Smooth muscle cell of the brain vasculature (primary cell): ENCODE results near the gene SGSH.

ENCODE experiments used
- DNase-seq: peaks from one replicate; pipeline ENCODE4 v3.0.0-alpha.2; 2012; ENCODE audit warnings: low read depth, low spot score

The SGSH gene

DNA sequence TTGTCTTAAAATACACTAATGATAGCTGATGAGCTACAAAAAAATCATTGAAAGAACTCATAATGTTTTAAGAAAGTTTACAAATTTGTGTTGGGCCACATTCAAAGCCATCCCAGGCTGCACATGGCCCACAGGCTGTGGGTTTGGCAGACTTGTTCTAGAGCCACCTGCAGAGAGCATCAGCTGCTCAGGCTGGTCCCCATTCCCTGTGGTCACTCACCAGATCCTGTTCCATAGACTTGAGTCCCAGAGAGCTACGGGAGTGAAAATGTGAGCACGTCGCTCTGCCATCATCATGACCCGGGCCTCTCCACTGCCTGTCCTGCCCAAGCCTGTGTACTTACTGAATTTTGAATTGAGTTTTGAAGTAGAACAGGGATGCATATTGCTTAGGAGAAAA lies 7.0 kb upstream of the SGSH start:
- DNase-seq: no peak

DNA sequence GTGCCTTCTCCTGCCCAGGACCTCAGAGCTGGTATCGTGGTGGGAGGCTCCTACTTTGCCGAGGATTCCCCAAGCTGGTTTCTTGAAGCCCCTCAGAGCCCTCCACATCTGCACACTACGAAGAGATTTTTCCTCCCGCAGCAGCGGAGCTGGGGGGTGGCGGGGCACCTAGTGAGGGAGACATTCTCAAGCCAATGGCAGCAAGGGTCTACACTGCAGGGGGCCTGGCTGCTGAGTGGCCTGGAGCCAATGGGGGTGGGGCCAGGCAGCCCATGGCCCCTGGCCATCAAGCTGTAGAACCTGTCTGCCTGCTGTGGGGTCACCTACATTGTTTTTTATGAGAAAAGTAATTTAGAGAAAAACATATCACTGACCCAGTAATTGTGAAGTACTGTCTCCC lies 5.1 kb upstream of the SGSH start:
- no peak for DNase-seq

DNA sequence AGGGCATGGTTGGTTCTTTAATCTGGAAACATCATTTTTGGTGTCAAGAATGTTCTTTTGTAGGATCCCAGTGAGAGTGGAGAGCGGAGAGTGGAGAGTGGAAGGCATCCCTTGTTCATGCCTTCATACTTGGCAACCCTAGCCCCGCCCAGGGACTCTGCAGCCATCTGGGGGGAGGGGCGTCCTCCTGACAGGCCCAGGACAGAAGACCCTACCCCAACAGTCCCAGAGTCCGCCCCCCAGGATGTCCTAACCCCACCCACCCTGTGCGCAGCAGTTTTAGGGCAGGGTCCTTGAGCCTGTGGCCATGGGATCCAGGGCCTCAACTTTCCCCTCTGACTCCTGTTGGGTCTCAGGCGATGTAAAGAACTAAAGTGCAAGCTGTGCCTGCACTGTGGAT lies 4.5 kb upstream of the SGSH start:
- DNase-seq: no peak

DNA sequence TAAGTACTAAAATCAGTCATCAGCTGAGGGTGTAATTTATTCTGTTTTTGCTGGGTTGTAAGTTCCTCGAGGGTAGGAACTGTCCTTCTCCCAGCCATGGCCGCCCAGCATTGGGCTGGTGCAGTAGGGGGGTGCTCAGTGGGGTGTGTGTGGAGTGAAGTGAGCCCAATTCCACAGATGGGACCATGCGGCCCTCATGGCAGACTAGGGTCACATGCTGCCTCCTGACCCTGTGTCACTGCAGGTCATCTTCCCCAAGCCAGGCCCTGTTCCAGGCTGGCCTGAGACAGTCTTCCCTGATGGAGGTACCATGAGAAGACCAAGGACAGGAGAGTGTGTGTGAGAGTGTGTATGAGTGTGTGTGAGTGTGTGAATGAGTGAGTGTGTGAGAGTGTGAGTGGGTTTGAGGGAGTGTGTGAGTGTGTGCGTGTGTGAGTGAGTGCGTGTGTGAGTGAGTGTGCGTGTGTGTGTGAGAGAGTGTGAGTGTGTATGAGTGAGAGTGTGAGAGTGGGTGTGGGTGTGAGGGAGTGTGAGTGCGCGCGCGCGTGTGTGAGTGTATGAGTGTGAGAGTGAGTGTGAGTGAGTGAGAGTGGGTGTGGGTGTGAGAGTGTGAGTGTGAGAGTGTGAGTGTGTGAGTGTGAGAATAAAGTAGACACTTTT lies 3.8 kb upstream of the SGSH start:
- DNase-seq: no peak

DNA sequence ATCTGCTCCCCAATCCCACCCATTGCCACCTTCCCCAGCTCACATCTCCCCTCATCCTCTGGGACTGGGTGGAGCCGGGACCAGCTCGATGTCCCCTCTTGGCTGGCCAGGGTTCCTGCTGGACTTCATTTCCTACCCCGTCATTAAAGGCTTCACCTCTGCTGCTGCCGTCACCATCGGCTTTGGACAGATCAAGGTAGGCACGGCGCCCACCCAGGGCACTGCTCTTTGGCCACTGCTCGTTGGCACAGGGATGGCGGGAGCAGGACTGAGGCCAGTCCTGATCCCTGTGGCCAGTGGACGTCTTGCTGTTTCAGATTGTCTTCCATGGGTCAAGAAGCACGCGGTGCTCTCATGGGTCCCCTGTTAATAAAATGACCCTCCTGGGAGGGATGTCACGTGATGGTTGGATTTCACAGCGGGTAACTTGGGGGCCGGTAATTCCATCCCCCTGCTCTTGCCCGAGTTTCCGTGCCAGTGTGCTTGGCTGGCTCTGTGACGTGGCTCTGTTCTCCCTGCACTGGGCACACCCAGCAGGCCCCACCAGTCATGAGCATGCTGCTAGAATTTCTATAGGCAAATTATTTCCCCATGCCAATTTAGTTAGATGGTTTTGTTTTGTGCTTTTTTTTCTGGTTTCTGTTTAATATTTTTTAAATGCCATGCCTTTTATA lies 3.1 kb upstream of the SGSH start:
- no peak for DNase-seq

DNA sequence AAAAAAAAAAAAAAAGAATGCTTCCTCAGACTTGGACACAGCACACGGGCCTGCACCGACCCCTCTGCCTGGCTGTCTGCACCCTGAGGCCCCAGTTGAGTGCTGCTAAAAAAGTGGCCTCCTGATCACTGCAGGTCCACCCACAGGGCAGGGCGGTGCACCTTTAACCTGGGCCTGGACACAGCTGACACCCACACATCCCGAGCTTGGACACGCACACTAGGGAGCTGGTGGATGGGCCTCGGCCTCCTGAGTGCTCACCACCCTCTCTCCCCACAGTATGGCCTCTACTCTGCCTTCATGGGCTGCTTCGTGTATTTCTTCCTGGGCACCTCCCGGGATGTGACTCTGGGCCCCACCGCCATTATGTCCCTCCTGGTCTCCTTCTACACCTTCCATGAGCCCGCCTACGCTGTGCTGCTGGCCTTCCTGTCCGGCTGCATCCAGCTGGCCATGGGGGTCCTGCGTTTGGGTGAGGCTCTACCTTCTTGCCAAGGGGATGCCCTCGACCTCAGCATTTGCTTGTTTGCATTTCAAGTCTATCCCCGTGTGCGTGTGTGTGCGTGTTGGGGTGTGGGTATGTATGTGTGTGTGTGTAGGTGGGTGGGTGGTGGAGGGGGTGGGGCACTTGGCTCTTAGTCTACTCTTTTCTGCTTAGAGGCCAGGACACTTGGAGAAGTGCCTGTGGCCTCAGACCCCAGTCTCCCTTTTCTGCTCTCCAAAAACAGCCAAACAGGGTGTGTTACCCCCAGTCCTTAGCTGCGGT lies 2.4 kb upstream of the SGSH start:
- no peak for DNase-seq

DNA sequence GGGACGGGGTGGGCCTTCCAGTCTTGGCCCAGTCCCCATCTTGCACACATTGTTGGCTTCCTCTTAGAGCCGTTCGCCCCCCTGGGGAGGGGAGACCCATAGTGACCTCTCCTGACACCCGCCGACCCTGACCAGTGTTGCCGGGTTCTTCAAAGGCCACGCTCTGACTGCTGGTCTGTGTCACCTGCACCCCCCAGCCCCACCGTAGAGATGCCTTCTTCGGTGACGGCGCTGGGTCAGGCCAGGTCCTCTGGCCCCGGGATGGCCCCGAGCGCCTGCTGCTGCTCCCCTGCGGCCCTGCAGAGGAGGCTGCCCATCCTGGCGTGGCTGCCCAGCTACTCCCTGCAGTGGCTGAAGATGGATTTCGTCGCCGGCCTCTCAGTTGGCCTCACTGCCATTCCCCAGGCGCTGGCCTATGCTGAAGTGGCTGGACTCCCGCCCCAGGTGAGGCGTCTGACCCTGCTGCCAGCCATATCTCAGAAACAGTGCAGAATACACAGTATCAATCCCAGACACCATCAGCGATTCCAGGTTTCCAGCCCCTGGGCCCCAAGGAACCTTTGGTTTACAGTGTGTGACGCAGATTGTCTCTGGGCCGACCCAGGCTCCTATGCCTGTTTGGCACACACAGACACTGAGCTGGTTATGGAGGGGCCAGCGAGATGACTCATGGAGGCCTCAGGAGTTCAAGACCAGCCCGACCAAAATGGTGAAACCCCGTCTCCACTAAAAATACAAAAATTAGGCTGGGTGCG lies 1.4 kb upstream of the SGSH start:
- DNase-seq: no peak

DNA sequence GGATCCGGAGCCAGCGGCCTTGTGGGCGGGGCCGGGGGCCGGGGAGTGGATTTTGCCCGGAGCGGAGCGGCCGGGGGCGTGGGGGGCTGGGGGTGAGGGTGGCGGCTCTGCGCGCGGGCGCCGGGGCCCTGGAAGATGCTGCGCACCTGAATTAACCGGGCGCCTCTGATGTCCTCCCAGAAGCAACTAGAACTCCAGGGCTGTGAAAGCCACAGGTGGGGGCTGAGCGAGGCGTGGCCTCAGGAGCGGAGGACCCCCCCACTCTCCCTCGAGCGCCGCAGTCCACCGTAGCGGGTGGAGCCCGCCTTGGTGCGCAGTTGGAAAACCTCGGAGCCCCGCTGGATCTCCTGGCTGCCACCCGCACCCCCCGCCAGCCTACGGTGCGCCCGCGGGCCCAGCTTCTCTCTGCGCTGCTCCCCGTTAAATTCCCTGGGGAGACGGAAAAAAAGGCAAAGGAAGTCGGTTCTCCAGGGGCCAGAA lies 643 bp upstream of the SGSH start:
- DNase-seq: no peak

DNA sequence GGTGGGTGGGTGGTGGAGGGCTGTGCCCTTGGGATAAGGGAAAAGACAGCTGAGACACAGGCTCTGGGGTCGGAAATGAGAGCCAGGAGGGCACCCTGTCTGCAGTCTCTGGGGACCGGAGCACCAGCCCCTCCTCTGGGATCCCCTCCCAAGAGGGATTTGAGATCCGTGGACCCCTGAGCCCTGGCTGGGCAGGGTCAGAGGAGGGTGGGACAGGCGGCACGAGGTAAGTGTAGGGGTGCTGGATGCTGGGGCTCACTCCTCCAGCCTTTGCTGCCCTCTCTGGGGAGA lies 425 bp downstream of the SGSH start:
- DNase-seq: no peak

DNA sequence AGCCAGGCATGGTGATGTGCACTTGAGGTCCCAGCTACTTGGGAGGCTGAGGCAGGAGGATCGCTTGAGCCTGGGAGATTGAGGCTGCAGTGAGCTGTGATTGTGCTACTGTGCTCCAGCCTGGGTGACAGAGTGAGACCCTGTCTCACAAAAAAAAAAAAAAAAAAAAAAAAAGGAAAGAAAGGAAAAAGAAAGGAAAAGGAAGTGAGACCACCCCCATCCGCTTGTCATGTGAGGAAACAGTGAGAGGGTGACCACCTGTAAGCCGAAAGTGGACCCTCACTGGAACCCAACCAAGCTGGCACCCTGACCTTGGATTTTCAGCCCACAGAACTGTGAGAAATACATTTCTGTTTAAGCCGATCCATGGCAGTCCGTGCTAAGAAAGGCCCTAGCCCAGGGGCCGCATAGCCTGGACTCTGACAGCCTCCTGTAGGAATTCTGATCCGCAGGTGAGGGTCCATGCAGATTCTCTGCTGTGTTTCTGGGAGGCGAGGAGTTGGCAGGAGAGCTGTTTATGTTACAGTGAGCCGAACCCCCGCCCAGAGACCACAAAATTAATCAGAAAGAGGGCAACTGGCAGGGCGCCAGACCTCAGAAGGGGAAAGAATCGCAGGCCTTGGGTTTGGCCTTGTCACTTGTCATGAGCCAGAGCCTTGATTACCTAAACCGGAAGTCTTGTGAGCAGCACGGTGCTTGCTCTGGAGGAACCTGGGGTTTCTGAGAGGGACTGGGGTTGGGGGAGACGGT lies 945 bp downstream of the SGSH start:
- no peak for DNase-seq

DNA sequence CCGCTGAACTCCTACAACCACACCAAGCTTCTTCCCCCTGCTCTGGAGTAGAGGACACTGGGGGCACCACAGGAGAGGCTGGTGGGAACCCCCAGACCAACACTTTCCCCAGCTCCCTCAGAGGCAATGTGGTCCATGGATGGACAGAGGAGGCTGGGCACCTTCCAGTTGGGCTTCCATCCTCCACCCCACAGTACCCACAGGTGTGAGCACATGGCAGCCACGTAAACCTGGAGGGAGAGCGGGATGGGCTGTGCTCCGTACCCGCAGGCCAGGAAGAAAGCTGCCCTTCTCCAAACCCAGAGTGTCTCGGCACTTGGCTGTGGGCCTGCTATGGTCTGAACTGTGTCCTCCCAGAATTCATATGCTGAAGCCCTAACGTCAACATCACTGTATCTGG lies 1.7 kb downstream of the SGSH start:
- no peak for DNase-seq

DNA sequence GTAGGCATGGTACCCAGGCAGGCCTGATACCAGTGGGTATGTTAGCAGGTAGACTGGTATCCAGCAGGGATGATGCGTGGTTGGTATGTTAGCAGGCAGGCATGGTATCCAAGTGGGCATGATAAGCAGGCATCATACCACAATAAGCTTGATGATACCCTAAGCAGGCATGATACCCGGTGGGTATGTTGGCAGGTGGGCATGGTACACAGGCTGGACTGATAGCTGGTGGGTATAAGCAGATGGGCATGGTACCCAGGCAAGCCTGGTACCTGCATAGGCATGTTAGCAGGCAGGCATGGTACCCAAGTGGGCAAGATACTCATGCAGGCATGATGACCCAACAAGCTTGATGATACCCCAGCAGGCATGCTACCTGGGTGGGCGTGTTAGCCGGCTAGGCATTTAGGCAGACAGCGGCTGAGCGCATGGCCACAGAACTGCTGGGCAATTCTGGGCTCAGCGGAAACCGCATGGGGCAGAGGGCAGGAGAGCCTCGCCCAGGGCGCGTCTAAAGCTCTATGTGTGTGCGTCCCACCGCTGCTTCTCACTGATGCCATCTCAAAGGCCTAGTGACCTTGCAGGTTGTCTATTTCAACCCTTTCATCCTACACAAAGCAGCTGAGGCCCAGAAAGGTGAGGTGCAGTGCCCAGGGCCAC lies 2.3 kb downstream of the SGSH start:
- DNase-seq: no peak

DNA sequence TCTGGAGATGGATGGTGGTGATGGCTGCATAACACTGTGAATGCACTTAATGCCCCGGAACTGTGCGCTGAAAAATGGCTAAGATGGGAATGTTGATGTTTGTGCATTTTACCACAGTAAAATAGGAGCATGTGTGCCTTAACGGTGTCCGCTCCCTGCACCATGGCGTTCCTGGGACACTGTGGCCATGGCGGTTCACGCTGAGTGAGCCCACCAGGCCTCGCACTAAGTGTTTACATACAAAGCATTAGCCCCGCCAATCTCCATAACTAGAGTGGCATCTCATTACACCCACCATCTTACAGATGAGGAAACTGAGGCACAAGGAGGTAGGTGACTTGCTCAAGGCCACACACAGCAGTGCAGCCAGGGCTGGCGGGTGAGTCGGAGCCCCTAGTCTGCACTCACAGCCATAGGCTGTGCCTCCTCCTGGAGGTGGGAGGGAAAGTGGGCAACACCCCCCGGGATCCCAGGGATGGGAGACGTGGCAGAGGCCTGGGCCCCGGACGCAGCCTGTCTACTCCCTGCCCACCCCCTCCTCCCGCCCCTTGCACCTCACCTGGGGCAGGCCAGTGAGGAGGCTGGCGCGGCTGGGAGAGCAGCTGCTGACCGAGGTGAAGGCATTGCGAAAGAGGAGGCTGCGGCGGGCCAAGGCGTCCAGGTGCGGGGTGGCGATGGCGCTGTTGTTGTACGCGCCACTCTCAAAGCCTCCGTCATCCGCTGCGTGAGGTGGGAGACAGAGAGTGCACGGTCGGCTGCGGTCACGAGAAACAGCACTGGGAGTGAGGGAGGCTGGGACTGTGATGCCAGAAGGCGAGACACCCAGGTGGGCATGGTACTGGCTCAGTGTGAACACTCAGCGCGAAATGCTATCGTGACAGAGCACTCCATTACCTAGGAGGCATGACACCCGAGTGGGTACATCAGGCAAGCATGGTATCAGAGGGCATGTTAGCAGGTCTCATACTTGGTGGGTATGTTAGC lies 3.4 kb downstream of the SGSH start:
- no peak for DNase-seq

DNA sequence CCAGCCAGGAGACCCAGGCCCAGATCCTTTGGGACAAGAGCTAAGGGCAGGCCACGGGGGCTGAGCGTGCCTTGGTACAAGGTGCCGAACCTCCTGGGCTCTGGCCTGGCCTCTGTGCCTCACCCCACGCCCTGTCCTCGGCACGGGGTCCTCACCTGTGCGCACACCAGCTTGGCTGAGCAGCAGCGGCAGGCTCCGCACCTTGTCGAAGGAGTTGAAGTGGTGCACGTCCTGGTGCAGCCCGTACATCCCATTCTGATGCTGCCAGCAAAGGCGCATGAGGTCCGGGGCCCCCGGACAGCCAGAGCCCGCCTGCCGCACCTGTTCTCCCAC lies 5.3 kb downstream of the SGSH start:
- DNase-seq: no peak

DNA sequence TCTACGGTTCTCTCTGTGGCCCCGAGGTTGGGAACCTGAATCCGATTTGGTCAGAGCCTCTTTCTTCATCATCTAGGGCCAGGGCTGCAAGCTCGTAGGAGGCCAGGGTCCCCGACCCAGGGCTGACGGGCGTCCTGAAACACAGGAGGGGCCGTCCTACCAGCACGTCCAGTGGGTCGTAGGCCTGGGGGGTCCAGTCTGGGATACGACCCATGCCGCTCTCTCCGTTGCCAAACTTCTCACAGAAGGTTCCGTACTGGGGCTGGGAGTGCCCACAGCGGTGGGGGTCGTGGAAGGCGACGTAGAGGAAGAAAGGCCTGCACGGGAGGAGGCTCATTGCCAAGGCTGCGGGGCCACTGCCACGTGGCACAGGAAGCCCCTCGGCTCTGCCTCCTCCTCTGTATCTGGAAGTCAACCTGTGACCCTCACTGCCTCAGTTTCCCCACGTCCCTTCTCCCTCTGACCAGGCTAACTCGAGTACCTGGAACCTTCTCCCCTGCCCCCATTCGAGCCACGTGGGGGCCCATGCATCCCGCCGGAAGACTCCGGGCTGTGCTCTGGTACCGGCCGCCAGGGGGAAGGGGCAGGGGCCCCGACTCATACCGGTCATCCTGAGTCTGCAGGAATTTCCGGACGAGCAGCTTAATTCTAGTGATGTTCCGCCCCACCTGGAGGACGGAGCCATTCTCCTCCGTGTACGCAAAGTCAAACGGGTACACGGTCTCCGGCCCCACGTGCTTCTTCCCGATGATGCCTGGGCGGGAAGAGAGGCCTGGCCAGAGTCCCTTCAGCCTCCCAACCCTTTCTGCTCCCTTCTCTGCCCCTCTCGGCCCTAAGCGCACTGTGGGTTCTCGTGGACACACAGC lies 5.9 kb downstream of the SGSH start:
- no peak for DNase-seq

DNA sequence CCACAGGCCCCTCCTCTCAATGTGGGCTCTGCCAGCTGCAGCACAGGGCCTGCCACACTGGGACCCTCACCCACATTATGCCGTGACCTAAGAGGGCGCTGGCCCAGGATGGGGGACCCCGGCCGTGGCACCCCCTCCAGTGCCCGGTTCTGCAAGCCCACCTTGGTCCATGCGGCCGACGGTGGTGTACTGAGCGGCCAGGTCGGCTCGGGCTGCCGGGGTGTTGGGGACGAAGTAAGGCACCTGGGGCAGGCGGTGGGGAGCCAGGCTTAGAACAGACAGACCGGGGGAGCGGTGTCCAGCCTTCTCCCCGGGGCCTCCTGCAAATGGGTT lies 6.5 kb downstream of the SGSH start:
- no peak for DNase-seq

DNA sequence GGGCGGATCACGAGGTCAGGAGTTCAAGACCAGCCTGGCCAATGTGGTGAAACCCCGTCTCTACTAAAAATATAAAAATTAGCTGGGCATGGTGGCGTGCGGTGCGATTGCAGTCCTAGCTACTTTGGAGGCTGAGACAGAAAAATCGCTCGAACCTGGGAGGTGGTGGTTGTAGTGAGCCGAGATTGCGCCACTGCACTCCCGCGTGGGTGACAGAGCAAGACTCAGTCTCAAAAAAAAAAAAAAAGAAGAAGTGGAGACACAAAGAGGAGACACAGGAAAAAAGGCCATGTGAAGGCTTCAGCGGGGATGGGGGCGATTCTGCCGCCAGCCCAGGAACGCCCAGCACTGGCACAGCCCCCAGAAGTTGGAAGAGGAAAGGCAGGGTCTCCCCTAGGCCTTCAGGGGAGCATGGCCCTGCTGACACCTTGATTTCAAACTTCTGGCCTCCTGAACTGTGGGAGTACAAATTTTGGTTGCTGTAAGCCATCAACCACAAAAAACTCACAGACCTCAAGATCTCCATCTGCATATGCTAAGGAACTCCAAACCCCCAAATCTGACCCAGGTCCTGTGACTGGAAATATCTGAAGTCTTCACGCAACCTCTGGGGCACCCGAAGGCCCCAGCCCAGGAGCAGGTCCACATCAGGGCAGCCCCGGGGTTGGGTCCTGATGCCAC lies 7.0 kb downstream of the SGSH start:
- no peak for DNase-seq

DNA sequence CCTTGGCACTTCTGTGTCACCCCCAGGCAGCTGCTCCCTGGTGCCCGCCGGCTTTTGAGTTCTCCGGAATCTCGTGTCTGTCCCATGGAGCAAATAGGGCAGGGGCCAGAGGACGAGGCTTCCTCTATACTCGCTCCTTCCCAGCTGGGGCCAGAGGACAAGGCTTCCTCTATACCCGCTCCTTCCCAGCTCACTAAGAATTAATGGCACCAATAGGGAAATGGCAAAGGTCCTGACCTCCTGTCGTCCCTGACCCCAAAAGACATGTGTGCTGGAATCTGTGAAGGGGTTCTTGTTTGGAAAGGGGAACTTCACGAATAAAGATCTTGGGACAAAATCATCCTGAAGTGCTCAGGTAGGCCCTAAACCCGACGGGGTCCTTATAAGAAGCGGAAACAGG lies 7.6 kb downstream of the SGSH start:
- no peak for DNase-seq

DNA sequence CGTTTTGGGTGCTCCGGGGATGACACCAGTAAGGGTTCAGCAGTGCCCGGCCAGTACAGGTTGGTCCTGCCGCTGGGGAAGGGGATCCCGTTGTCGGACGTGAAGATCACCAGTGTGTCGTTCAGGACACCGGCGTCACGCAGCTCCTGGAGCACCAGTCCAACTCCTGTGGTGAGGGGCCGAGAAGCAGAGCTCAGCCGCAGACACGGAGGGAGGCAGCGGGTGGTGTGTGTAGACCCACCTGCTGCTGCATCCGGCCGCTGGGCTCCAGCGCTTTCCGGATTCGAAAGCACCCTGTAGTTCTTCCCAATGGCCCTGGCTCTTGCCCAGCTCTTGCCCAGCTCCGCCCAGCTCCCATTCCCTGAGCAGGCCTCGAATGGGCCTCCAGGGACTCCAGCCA lies 8.0 kb downstream of the SGSH start:
- DNase-seq: no peak
